Stimulated activated CD8-positive, alpha-beta memory T cell treated with anti-CD3 and anti-CD28 coated beads, Interleukin-7, amount 100 ng/mL, for 1 hour (primary cell): ENCODE measurements around the gene SRGAP2.
"Not testable (repeated sequence)": the region's sequence is repeated elsewhere in the genome, so short reads cannot be mapped to it uniquely, and the experiment has no call there.

ENCODE experiments used
- DNase-seq, 2 donors: peaks; one replicate each; pipeline ENCODE4 v3.0.0-alpha.2; 2020; ENCODE audit warnings: low read depth in 2 of 2

SRGAP2 gene

GRCh38 chr1:206203364-206204158, at the start of gene SRGAP2:
Gene SRGAP2, plus strand, starts transcription at chr1:206203541. Its CDS starts 2,430 bp downstream, at chr1:206205971.
- DNase-seq = not testable (repeated sequence)

- not testable (repeated sequence) for DNase-seq
Observed at GRCh38 chr1:206167350-206168029, 35.9 kb upstream of the SRGAP2 start.

- DNase-seq = not testable (repeated sequence)
Observed at GRCh38 chr1:206169794-206170193, 33.5 kb upstream of the SRGAP2 start.

GRCh38 chr1:206173110-206173719, 30.1 kb upstream of the SRGAP2 start:
- DNase-seq = not testable (repeated sequence)

GRCh38 chr1:206174182-206174868, 29.0 kb upstream of the SRGAP2 start:
- not testable (repeated sequence) for DNase-seq

GRCh38 chr1:206175459-206176113, 27.8 kb upstream of the SRGAP2 start:
- DNase-seq = not testable (repeated sequence)

- DNase-seq = not testable (repeated sequence)
Observed at GRCh38 chr1:206176114-206176502, 27.2 kb upstream of the SRGAP2 start.

- DNase-seq = not testable (repeated sequence)
Observed at GRCh38 chr1:206178061-206178989, 25.0 kb upstream of the SRGAP2 start.

GRCh38 chr1:206179666-206180065, 23.7 kb upstream of the SRGAP2 start:
- DNase-seq = not testable (repeated sequence)

- not testable (repeated sequence) for DNase-seq
Observed at GRCh38 chr1:206182368-206183317, 20.7 kb upstream of the SRGAP2 start.

GRCh38 chr1:206183788-206184187, 19.6 kb upstream of the SRGAP2 start:
- not testable (repeated sequence) for DNase-seq

- not testable (repeated sequence) for DNase-seq
Observed at GRCh38 chr1:206185778-206186177, 17.6 kb upstream of the SRGAP2 start.

GRCh38 chr1:206186826-206187225, 16.5 kb upstream of the SRGAP2 start:
- not testable (repeated sequence) for DNase-seq

GRCh38 chr1:206195182-206195581, 8.2 kb upstream of the SRGAP2 start:
- not testable (repeated sequence) for DNase-seq

- not testable (repeated sequence) for DNase-seq
Observed at GRCh38 chr1:206196748-206197424, 6.5 kb upstream of the SRGAP2 start.

- peak; percentile 85 to 90 for DNase-seq
Observed at GRCh38 chr1:206202789-206203363, 465 bp upstream of the SRGAP2 start, which contains the start of gene FAM72A. Gene FAM72A, minus strand, starts transcription at chr1:206202839. Its CDS starts 814 bp downstream, at chr1:206202025.

- not testable (repeated sequence) for DNase-seq
Observed at GRCh38 chr1:206204159-206204511, 794 bp downstream of the SRGAP2 start.

GRCh38 chr1:206204871-206205270, 1.5 kb downstream of the SRGAP2 start:
- not testable (repeated sequence) for DNase-seq
